Endodermal cell (in vitro differentiated cells): ENCODE measurements around the gene LRMDA. TPM values are rescaled to one million over a fixed set of nuclear protein-coding genes. Genes with fewer than 3 reads are reported as not detected.
A peak's percentile ranks its signal among the peaks of the same experiment; 100 is the strongest.

Source experiments
- DNase-seq: peaks from one replicate; pipeline ENCODE4 v3.0.0-alpha.2; 2017
- H3K27ac ChIP-seq: 2 replicates; pipeline ENCODE4 v1.5.1; 2013; ENCODE audit warnings: mild to moderate bottlenecking, low read depth, low read length, moderate library complexity
- H3K27me3 ChIP-seq: 2 replicates; pipeline ENCODE4 v1.6.1; 2013; ENCODE audit warnings: mild to moderate bottlenecking, low read length, moderate library complexity; ENCODE audit not compliant: insufficient read depth, control insufficient read depth, poor library complexity, severe bottlenecking
- H3K36me3 ChIP-seq: 2 replicates; pipeline ENCODE4 v1.7.0; 2013; ENCODE audit warnings: mild to moderate bottlenecking, low read length, moderate library complexity; ENCODE audit not compliant: control insufficient read depth, insufficient read depth
- H3K4me1 ChIP-seq: one replicate; pipeline ENCODE4 v1.7.0; 2013; ENCODE audit warnings: low read length; ENCODE audit not compliant: control insufficient read depth, insufficient read depth
- H3K4me3 ChIP-seq: 2 replicates; pipeline ENCODE4 v1.5.1; 2013; ENCODE audit warnings: mild to moderate bottlenecking, low read length, moderate library complexity
- H3K9ac ChIP-seq: 2 replicates; pipeline ENCODE4 v1.6.1; 2013; ENCODE audit warnings: mild to moderate bottlenecking, low read length, moderate library complexity; ENCODE audit not compliant: poor library complexity, severe bottlenecking; ENCODE audit errors: extremely low read depth
- H3K9me3 ChIP-seq: 2 replicates; pipeline ENCODE4 v1.6.1; 2013; ENCODE audit warnings: mild to moderate bottlenecking, low read length, moderate library complexity; ENCODE audit not compliant: control insufficient read depth
- H3K27ac Mint-ChIP-seq: 2 replicates; pipeline ENCODE4 v1.8.0; 2020; ENCODE audit warnings: mixed read lengths
- H3K27me3 Mint-ChIP-seq: 2 replicates; pipeline ENCODE4 v1.8.0; 2021; ENCODE audit warnings: mild to moderate bottlenecking, mixed read lengths; ENCODE audit not compliant: insufficient read depth
- H3K36me3 Mint-ChIP-seq: 2 replicates; pipeline ENCODE4 v1.8.0; 2020; ENCODE audit warnings: low read depth, mixed read lengths
- H3K4me1 Mint-ChIP-seq: 2 replicates; pipeline ENCODE4 v1.8.0; 2020; ENCODE audit warnings: mixed read lengths
- H3K4me3 Mint-ChIP-seq: 2 replicates; pipeline ENCODE4 v1.8.0; 2020; ENCODE audit warnings: mild to moderate bottlenecking, moderate library complexity, mixed read lengths
- H3K9me3 Mint-ChIP-seq: 2 replicates; pipeline ENCODE4 v1.8.0; 2020; ENCODE audit warnings: mild to moderate bottlenecking, mixed read lengths
- WGBS, 2 experiments: methylation state at CpG; one replicate each; pipeline versions ENCODE4 v1.1.5 to v1.1.7; 2013; ENCODE audit warnings: missing lambda C conversion rate in 2 of 2, mixed read lengths in 1 of 2; ENCODE audit not compliant: insufficient coverage in 1 of 2, insufficient read length in 1 of 2; 5-methylcytosine and 5-hydroxymethylcytosine counted together
- total RNA-seq, 2 donors: library from RNA; stranded (reverse); fragmentation: NEBNext Ultra II Directional in 1 of 2; extraction: Animal tissue kit (Norgen Biotek cat#: 25700) in 1 of 2; gene quantifications; 2 replicates in 1 of 2; 3 replicates in 1 of 2; pipeline ENCODE4 v1.2.1, GENCODE V29; 2021
- TF ChIP-seq, protein P1 (sequence below): fragments of 200-600 bp; sonication (generic); conservative IDR thresholded peaks from 2 replicates; pipeline ENCODE4 v1.5.0; 2021; ENCODE audit warnings: antibody characterized with exemption, mild to moderate bottlenecking

LRMDA gene
- total RNA-seq, 2 donors from 2014 or later, result 1.7 to 5.1 TPM

DNA sequence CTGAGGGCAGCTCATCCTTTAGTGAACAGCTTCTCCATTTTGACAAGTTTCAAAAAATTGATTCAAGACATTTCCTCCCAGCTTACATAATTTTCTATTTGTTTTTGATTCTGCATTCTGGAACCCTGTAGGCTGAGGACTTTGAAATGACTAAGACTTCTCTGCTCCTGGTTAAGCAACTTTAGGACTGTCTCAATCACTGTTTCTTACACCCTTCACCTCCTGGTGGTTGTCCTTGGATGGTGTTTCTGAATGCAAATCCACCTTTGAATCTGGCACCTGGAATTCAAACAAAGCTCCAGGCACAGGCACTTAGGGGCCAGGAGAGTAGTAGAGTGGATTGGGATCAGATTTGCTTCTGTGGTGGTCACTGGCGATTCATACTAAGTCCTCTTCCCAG lies 595.5 kb downstream of the LRMDA start:
- H3K27ac Mint-ChIP-seq, result no peak overlapping the region
- no peaks in the 10 kb centered on the region for H3K27me3 ChIP-seq
- no CpG with 5 or more reads among the region's 1 CpG for WGBS, 2 experiments
- H3K27me3 Mint-ChIP-seq, result no peaks in the 10 kb centered on the region
- H3K27ac ChIP-seq, result no peak overlapping the region
- no peak overlapping the region for H3K4me3 Mint-ChIP-seq
- H3K4me3 ChIP-seq, result no peak overlapping the region
- no peak for DNase-seq
- TF ChIP-seq, protein P1, sequence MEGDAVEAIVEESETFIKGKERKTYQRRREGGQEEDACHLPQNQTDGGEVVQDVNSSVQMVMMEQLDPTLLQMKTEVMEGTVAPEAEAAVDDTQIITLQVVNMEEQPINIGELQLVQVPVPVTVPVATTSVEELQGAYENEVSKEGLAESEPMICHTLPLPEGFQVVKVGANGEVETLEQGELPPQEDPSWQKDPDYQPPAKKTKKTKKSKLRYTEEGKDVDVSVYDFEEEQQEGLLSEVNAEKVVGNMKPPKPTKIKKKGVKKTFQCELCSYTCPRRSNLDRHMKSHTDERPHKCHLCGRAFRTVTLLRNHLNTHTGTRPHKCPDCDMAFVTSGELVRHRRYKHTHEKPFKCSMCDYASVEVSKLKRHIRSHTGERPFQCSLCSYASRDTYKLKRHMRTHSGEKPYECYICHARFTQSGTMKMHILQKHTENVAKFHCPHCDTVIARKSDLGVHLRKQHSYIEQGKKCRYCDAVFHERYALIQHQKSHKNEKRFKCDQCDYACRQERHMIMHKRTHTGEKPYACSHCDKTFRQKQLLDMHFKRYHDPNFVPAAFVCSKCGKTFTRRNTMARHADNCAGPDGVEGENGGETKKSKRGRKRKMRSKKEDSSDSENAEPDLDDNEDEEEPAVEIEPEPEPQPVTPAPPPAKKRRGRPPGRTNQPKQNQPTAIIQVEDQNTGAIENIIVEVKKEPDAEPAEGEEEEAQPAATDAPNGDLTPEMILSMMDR, result peak; percentile 56
- H3K9me3 Mint-ChIP-seq, result no peaks in the 10 kb centered on the region
- H3K9ac ChIP-seq, result no peak overlapping the region
- no peaks in the 10 kb centered on the region for H3K4me1 ChIP-seq
- H3K36me3 Mint-ChIP-seq, result no peaks in the 10 kb centered on the region
- H3K9me3 ChIP-seq, result no peaks in the 10 kb centered on the region
- H3K36me3 ChIP-seq, result no peaks in the 10 kb centered on the region
- no peaks in the 10 kb centered on the region for H3K4me1 Mint-ChIP-seq

DNA sequence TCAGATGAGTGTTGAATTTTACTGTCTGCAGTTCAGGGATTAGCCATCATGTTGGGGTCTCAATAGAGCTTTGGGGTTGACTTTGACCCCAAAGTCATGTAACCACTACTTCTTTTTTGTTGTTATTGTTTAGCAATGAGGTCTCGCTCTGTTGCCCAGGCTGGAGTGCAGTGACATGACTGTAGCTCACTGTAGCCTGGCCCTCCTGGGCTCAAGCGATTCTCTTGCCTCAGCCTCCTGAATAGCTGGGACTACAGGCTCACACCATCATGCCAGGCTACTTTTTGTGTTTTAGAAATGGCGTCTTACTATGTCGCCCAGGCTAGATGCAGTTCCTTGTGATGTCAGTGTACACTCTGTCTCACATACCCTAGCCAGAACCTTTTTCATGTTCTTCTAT lies 598.4 kb downstream of the LRMDA start:
- Mint-ChIP-seq H3K9me3 (no peaks in the 10 kb centered on the region), H3K27ac (no peak overlapping the region), H3K27me3 (no peaks in the 10 kb centered on the region), H3K36me3 (no peaks in the 10 kb centered on the region), H3K4me1 (no peaks in the 10 kb centered on the region), H3K4me3 (no peak overlapping the region)
- TF ChIP-seq, protein P1, result no peak
- Histone ChIP-seq H3K9me3 (no peaks in the 10 kb centered on the region), H3K36me3 (no peaks in the 10 kb centered on the region), H3K4me3 (no peak overlapping the region), H3K27ac (no peak overlapping the region), H3K9ac (no peak overlapping the region), H3K27me3 (no peaks in the 10 kb centered on the region), H3K4me1 (no peaks in the 10 kb centered on the region)
- no peak for DNase-seq
- WGBS, 2 experiments, result 89 to 94% methylated on average over 4 of the region's 4 CpGs

DNA sequence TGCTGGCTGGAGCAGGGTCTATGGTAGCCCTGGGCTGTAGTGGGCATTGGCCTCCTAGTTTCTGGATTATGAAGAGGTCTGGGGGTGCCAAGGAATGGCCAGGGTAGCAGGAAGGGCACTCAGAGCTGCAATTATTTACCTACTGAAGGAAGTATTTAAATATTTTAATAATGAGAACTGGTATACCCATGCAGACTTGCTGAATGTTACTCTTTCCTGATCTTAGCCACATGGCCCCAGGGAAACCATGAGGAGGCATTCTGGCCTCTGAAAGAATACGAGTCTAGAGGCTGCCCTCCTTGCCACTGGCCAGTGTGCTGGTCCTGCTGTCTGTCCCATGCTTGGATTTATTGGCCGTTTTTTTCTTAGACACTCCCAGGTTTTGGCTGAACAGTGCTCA lies 599.7 kb downstream of the LRMDA start:
- H3K9me3 ChIP-seq, result no peaks in the 10 kb centered on the region
- 80 to 89% methylated on average over 1 to 2 of the region's 2 CpGs for WGBS, 2 experiments

More for the DNA sequence above, 599.7 kb downstream of the LRMDA start:
- Histone ChIP-seq H3K4me3 (no peak overlapping the region), H3K27ac (no peak overlapping the region), H3K9ac (no peak overlapping the region), H3K4me1 (no peaks in the 10 kb centered on the region), H3K36me3 (no peaks in the 10 kb centered on the region), H3K27me3 (no peaks in the 10 kb centered on the region)
- no peak for DNase-seq
- H3K36me3 Mint-ChIP-seq, result no peaks in the 10 kb centered on the region
- no peaks in the 10 kb centered on the region for H3K9me3 Mint-ChIP-seq
- H3K27ac Mint-ChIP-seq, result no peak overlapping the region
- H3K4me3 Mint-ChIP-seq, result no peak overlapping the region
- TF ChIP-seq, protein P1, result no peak
- no peaks in the 10 kb centered on the region for H3K27me3 Mint-ChIP-seq
- H3K4me1 Mint-ChIP-seq, result no peaks in the 10 kb centered on the region
